Tibial nerve (tissue), 4 donors: ENCODE results near the gene ARHGEF19.

Experiments
- CTCF ChIP-seq, 5 experiments: fragments of 200-600 bp in 3 of 5; fragments of 450-650 bp in 2 of 5; sonication (generic) in 3 of 5; IDR thresholded peaks; one replicate each; pipeline ENCODE4 v1.5.1; 2016 to 2019; ENCODE audit warnings: antibody characterized with exemption in 5 of 5, mild to moderate bottlenecking in 3 of 5, moderate library complexity in 2 of 5
- EP300 ChIP-seq, 2 donors: sonication (generic); formaldehyde crosslinking; IDR thresholded peaks; one replicate each; pipeline ENCODE4 v1.6.1; 2017; ENCODE audit warnings: antibody characterized with exemption in 2 of 2, mild to moderate bottlenecking in 1 of 2
- POLR2A ChIP-seq, 2 donors: fragments of 450-650 bp; IDR thresholded peaks; one replicate each; pipeline ENCODE4 v1.6.1; 2017; ENCODE audit warnings: antibody characterized with exemption in 2 of 2, mild to moderate bottlenecking in 2 of 2, moderate library complexity in 2 of 2

DNA sequence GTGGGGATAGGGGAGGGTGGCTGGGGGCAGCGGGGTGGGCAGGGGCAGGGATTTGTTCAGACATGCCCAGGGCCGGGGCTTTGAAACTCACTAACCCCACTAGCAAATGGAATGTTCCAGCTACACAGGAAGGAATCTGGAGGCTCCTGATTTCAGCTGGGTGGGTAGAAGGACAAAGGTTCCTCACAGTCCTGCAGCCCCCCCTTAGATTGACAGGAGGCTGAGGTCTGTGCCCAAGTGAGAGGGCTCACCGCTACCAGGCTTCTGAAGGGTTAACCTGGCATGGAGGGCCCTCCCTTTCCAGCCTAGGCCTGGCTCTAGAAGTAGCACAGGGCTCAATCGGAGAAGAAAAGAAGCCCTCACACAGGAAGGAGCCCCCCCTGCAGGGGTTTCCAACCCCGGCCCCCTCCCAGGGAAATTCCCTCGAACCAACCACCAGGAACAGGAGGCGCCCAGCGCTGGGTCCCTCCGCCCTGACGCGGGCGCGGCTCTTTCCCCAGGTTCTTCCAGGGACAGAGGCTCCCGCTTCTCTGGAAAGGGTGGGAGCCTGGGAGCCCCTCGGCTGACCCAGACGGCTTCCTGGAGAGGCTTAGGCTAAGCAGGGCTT lies 59.9 kb downstream of the ARHGEF19 start:
- TF ChIP-seq POLR2A (IDR thresholded peaks at IDR 0.05) (no peak), CTCF (IDR thresholded peaks at IDR 0.05) (no peak), EP300 (IDR thresholded peaks at IDR 0.05) (peak in 1 of 2 donors; percentile 19)
